Measurements from ENCODE around the gene NRG3.

The NRG3 gene

GRCh38 chr10:82391971-82392370 lies 517.0 kb downstream of the NRG3 start:
- no peak for DNase-seq (ENCODE audit: low read depth)
- H3K4me3 ChIP-seq (ENCODE audit: low read depth, low read length) = no peak overlapping the region
- TF ChIP-seq CTCF (IDR thresholded peaks at IDR 0.05; ENCODE audit: insufficient read depth, low read depth, low read length, missing control alignments) = no peak

GRCh38 chr10:82392533-82392932 lies 517.5 kb downstream of the NRG3 start:
- H3K4me3 ChIP-seq (ENCODE audit: low read depth, low read length) = no peak overlapping the region
- no peak for TF ChIP-seq CTCF (IDR thresholded peaks at IDR 0.05; ENCODE audit: insufficient read depth, low read depth, low read length, missing control alignments)
- no peak for DNase-seq (ENCODE audit: low read depth)

DNA sequence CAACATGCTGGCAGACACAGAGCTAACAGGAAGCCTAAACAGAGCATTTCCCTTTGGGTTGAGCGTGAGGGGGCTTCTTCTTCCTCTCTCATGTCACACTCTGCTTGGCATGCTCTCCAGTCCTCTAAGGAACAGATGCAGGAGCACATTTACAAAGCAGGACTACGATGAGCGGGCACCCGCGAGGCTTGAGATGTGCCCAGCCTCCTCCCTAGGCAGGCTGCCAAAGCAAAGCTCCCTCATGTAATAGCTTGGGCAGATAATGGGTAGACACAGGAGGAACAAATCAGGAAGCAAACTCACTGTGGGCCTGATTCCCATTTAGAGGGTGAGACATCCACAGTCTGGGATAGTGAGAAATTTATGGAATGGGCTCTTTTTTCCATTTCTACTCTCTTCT lies 519.1 kb downstream of the NRG3 start:
- no peak for TF ChIP-seq CTCF (IDR thresholded peaks at IDR 0.05; ENCODE audit: insufficient read depth, low read depth, low read length, missing control alignments)
- no peak for DNase-seq (ENCODE audit: low read depth)
- no peak overlapping the region for H3K4me3 ChIP-seq (ENCODE audit: low read depth, low read length)

GRCh38 chr10:82394987-82395386 lies 520.0 kb downstream of the NRG3 start:
- no peak for DNase-seq (ENCODE audit: low read depth)
- no peak for TF ChIP-seq CTCF (IDR thresholded peaks at IDR 0.05; ENCODE audit: insufficient read depth, low read depth, low read length, missing control alignments)
- H3K4me3 ChIP-seq (ENCODE audit: low read depth, low read length) = no peak overlapping the region

GRCh38 chr10:82396886-82397285 lies 521.9 kb downstream of the NRG3 start:
- no peak overlapping the region for H3K4me3 ChIP-seq (ENCODE audit: low read depth, low read length)
- no peak for DNase-seq (ENCODE audit: low read depth)
- TF ChIP-seq CTCF (IDR thresholded peaks at IDR 0.05; ENCODE audit: insufficient read depth, low read depth, low read length, missing control alignments) = no peak

DNA sequence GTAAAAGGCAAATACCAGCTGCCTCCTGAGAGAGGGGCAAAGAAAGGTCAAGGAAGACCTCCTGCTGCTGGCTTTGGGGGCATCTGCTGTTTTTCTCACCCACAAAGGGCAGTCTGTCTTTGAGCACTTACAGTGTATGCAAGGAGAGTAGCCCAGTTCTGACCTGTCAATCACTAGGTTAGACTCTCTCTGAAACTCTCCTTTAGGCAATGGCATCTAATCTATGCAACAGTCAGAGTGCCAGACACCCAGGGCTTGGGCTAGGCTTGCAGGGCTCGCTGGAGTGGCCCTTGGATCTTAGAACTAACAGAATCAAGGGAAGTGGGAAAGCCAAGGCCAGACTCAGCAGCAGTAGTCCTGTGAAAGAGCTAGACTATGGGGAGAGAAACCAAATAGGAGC lies 522.9 kb downstream of the NRG3 start:
- no peak overlapping the region for H3K4me3 ChIP-seq (ENCODE audit: low read depth, low read length)
- TF ChIP-seq CTCF (IDR thresholded peaks at IDR 0.05; ENCODE audit: insufficient read depth, low read depth, low read length, missing control alignments) = no peak
- DNase-seq (ENCODE audit: low read depth) = no peak

DNA sequence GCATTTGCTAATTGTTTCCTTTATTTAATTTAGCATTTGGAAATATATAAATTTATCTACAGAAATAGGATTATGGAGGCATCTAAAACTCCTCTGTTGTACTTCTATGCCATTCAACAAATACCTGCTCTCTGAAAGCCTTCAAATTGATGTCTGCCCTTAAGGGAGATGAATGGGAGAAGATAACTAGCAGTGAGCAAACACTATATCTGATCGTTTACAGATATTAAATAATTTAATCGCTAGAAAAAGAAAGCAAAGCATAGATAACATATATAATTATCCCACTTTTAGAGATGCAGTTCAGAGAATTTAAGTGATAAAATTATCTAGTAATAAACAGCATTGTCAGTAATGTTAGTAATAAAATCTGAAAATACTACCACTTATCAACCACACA lies 524.9 kb downstream of the NRG3 start:
- no peak overlapping the region for H3K4me3 ChIP-seq (ENCODE audit: low read depth, low read length)
- no peak for TF ChIP-seq CTCF (IDR thresholded peaks at IDR 0.05; ENCODE audit: insufficient read depth, low read depth, low read length, missing control alignments)
- no peak for DNase-seq (ENCODE audit: low read depth)

All from GM12865 (cell line).